HPDE6-E6E7 (cell line): ENCODE measurements around the gene NOS1.
"Not testable (repeated sequence)": the region's sequence is repeated elsewhere in the genome, so short reads cannot be mapped to it uniquely, and the experiment has no call there.

Source experiments
- DNase-seq: peaks from one replicate; pipeline ENCODE4 v3.0.0; 2011; ENCODE audit warnings: missing footprints; ENCODE audit errors: extremely low spot score

Gene NOS1

GRCh38 chr12:117272690-117273089, 88.7 kb downstream of the NOS1 start:
- DNase-seq: no peak

GRCh38 chr12:117262749-117263148, 98.7 kb downstream of the NOS1 start:
- no peak for DNase-seq

DNA sequence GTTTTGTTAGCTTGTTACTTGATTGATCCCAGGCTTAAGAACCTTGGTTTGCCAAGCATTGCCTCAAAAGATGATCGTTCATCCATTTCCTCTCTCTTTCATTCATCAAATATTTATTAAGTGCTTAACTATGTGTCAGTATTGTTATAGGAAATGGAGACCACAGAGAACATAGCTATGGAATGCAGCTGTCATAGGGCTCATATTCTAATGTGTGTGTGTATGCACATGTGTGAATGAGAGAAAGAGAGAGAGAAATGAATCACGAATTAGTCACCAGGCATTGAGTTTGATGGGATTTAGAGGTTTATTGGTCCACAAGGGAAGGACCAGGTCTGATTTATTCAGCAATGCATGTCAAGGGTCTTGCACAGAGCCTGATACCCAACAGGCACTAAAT, 100.2 kb downstream of the NOS1 start:
- no peak for DNase-seq

GRCh38 chr12:117255386-117255785, 106.0 kb downstream of the NOS1 start:
- no peak for DNase-seq

DNA sequence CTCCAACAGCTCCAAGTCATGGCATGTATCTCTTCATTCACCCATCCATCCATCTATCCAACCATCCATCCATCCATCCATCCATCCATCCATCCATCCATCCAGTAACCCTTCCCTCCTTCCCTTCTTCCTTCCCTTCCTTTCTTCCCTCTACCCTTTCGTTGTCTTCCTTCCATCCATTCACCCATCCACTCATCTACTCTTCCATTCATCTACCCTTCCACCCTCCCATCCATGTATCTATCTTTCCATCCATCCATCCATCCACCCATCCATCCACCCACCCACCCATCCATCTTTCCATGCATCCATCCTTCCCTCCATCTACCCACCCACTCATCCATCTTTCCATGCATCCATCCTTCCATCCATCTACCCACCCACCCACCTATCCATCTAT, 117.9 kb downstream of the NOS1 start:
- DNase-seq: no peak

DNA sequence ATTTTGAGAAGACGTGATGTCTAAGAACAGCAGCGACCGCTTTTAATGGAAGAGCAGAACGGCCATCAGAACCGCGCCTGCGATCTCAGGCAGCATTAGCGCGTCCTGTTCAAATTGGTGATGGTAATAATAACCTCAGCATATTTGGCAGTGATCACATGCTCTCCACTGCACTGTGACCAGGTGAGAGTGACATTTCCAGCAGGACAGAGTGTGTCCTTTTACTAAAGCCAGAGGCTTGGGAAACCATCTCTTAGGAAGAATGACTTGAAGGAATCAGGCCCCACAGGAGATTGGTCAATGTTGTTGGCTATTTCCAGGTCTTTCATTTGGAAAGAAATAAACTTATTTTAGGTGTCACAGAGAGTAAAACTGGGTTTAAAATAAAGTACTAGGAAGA, 119.7 kb downstream of the NOS1 start:
- no peak for DNase-seq

GRCh38 chr12:117240081-117240755, 121.2 kb downstream of the NOS1 start:
- no peak for DNase-seq

- DNase-seq: no peak
Observed at GRCh38 chr12:117236456-117237001, 124.9 kb downstream of the NOS1 start.

DNA sequence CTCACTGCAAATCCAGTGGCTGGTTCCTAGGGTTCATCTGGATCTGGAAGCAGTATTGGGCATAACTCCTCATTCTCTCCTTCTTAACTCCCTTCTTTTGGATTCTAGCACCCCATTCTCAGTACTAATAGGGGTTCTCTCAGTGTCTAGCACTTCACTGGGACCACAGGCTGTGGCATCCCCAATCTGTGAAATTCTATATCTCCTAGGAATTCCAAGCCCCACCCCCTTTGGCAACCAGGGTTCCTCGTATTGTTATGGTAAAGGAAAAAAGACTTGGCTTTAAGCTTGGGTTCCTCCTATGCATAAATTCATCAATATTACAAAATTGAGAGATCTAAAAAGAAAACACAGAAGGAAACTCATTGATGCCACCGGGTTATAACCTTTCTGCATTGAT, 126.2 kb downstream of the NOS1 start:
- no peak for DNase-seq

DNA sequence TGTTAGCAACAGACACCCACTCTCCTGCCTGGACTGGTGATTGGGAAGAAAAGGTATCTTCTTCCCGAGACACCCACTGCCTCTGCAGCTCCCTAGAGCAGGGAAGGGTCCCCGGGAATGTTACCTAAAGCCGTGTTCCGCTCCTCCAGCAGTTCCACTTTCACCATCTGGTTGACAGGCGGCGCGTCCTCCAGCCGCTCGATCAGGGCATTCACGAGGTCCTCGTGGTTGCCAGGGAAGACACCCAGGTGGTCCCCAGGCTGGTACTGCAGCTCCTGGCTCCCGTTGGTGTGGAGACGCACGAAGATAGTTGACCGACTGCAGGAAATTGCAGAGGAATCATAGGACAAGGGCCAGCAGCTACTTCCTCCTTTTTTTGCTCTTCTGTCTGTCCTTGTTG, 127.0 kb downstream of the NOS1 start:
- DNase-seq: no peak

- DNase-seq: no peak
Observed at GRCh38 chr12:117231750-117232149, 129.7 kb downstream of the NOS1 start.

- no peak for DNase-seq
Observed at GRCh38 chr12:117228239-117228638, 133.2 kb downstream of the NOS1 start.

- DNase-seq: no peak
Observed at GRCh38 chr12:117227000-117227653, 134.3 kb downstream of the NOS1 start.

- DNase-seq: no peak
Observed at GRCh38 chr12:117226505-117226904, 134.9 kb downstream of the NOS1 start.

DNA sequence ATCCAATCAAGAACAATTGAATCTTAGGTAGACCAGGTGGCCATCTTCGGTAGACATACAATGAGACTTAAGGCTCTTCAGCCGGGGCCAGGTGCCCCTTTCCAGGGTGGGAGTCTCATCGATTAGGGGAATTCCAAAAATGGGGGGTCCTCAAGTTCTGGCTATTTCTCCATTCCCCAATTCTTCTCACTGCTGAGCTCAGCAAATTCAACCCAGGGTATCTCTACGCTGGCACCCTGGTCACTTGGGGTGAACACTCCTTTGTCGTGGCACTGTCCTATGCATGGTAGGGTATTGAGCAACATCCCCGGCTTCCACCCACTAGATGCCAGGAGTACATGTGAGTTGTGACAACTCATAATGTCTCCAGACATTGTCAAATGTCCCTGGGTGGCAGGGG, 136.2 kb downstream of the NOS1 start:
- no peak for DNase-seq

- not testable (repeated sequence) for DNase-seq
Observed at GRCh38 chr12:117220947-117221346, 140.5 kb downstream of the NOS1 start.

DNA sequence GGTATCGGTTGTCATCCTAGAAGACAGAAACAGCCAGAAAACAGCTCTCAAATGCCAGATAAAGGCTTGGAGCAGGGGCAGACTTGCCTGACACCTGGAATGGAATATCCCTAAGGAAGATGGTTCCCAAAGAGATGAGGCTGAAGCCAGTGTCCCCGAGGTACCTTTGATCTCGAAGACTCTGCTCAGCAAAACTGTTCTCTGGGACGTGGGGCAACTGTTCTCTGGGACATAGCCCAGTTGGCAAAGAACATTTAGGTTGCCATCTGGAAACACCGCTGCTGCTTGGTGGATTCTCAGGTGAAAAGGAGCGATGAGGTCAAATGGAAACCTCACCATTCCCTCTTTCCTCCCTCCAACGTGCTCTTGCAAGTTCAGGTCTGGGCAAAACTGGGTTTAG, 143.3 kb downstream of the NOS1 start:
- no peak for DNase-seq

GRCh38 chr12:117216686-117217085, 144.7 kb downstream of the NOS1 start:
- DNase-seq: no peak

- no peak for DNase-seq
Observed at GRCh38 chr12:117214797-117215196, 146.6 kb downstream of the NOS1 start.

- no peak for DNase-seq
Observed at GRCh38 chr12:117213295-117213808, 148.1 kb downstream of the NOS1 start.

GRCh38 chr12:117212563-117213190, 148.7 kb downstream of the NOS1 start:
- DNase-seq: peak; percentile 66

DNA sequence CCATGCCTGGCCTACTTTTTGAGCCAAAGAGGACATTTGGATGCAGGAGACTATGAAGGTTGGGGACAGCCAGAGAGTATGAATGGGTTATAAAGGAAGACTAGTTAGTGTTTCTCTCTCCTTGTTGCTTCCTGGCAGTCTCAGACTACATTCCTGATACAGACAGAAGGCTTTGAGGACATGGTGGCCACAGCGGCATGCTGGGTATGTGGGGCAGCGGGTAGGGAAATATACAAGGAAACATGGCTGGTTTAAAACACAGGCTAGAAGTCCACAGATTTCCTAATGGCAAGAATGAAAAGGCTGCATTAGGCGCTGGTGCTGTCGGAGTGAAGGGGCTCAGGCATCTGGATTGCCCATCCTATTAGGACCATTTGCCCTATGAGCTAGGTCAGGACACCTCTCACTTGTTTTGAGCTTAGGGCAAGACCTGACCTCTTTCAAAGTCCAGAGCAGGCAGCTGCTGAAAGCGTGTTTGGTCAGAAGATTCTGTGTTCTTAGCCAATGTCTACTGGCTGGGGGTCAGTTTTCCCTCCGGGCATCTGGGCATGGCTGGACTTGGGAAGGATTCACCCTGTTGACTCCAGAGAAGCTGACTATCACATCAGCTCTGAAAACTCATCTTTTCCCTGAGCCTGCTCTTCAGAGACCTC, 151.0 kb downstream of the NOS1 start:
- DNase-seq: no peak
